DOHH2 (cell line): ENCODE measurements around the gene LPAR2.

Source experiments
- H3F3A ChIP-seq: fragments of 200-600 bp; sonication (generic), shearing (Covaris generic); 2 replicates; pipeline ENCODE4 v1.6.0; 2016; ENCODE audit warnings: antibody characterized with exemption, mild to moderate bottlenecking; ENCODE audit not compliant: control insufficient read depth, insufficient read depth
- H3K27ac ChIP-seq: fragments of 200-600 bp; sonication (generic); 2 replicates; pipeline ENCODE4 v1.5.1; 2014; ENCODE audit warnings: low read depth, mild to moderate bottlenecking, low read length, moderate library complexity
- H3K27me3 ChIP-seq: fragments of 200-600 bp; sonication (generic); 2 replicates; pipeline ENCODE4 v1.6.1; 2014; ENCODE audit warnings: mild to moderate bottlenecking, low read length, mixed read lengths; ENCODE audit not compliant: control insufficient read depth
- H3K36me3 ChIP-seq: fragments of 200-600 bp; sonication (generic); 2 replicates; pipeline ENCODE4 v1.6.1; 2014; ENCODE audit warnings: mild to moderate bottlenecking, low read length, moderate library complexity, mixed read lengths; ENCODE audit not compliant: control insufficient read depth
- H3K4me1 ChIP-seq: fragments of 200-600 bp; sonication (generic); 2 replicates; pipeline ENCODE4 v1.6.1; 2014; ENCODE audit warnings: mild to moderate bottlenecking, low read length, mixed read lengths; ENCODE audit not compliant: control insufficient read depth
- H3K4me2 ChIP-seq: fragments of 200-600 bp; sonication (generic); 2 replicates; pipeline ENCODE4 v1.6.0; 2014; ENCODE audit warnings: mild to moderate bottlenecking, low read length, moderate library complexity
- H3K4me3 ChIP-seq: fragments of 200-600 bp; sonication (generic); 2 replicates; pipeline ENCODE4 v1.5.1; 2014; ENCODE audit warnings: mild to moderate bottlenecking, low read length, mixed read lengths
- H3K79me2 ChIP-seq: fragments of 200-600 bp; sonication (generic); 2 replicates; pipeline ENCODE4 v1.6.1; 2014; ENCODE audit warnings: mild to moderate bottlenecking, low read length, mixed read lengths; ENCODE audit not compliant: control insufficient read depth
- H3K9me2 ChIP-seq: fragments of 200-600 bp; sonication (generic); replicated peaks from 2 replicates; pipeline ENCODE4 v1.6.1; 2014; ENCODE audit warnings: mild to moderate bottlenecking, low read length, mixed read lengths; ENCODE audit not compliant: control insufficient read depth
- H3K9me3 ChIP-seq: fragments of 200-600 bp; sonication (generic); 2 replicates; pipeline ENCODE4 v1.6.1; 2014; ENCODE audit warnings: antibody characterized with exemption, low read length, mixed read lengths; ENCODE audit not compliant: control insufficient read depth, insufficient read depth
- H4K20me1 ChIP-seq: fragments of 200-600 bp; sonication (generic); 2 replicates; pipeline ENCODE4 v1.6.0; 2014; ENCODE audit warnings: low read depth, mild to moderate bottlenecking, antibody characterized with exemption, low read length, moderate library complexity; ENCODE audit not compliant: control insufficient read depth, insufficient read depth
- EZH2phosphoT487 ChIP-seq: fragments of 200-600 bp; sonication (generic); IDR thresholded peaks from 2 replicates; pipeline ENCODE4 v1.6.1; 2017; ENCODE audit warnings: borderline replicate concordance, mild to moderate bottlenecking, antibody characterized with exemption, low read length, moderate library complexity, mixed read lengths
- TF ChIP-seq, protein P1 (sequence below): fragments of 200-600 bp; sonication (generic); IDR thresholded peaks from one replicate; pipeline ENCODE4 v1.5.1; 2014; ENCODE audit warnings: antibody characterized with exemption, mild to moderate bottlenecking, low read depth, low read length; ENCODE audit not compliant: poor library complexity, severe bottlenecking

Gene LPAR2

DNA sequence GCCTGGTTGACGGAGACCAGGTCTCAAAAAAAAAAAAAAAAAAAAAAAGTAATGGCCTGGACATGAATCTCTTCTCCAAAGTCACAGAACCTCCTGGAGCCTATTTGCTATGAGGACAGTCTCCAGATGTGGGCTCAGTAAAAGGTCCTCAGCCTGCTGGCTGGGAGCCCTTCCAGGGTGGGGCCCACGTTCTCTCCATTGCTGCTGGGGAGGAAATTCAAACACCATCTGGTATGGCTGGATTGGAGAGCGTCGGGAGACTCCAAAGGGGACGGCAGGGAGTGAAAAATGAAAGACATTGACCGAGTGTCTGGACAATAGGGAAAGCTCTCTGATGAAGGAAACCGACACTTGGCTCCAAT lies 8.2 kb downstream of the LPAR2 start:
- no peaks in the 10 kb centered on the region for H3K27me3 ChIP-seq
- H3K27ac ChIP-seq = no peak overlapping the region
- no peaks in the 10 kb centered on the region for H3K9me3 ChIP-seq
- H4K20me1 ChIP-seq = no peaks in the 10 kb centered on the region
- TF ChIP-seq, protein P1, sequence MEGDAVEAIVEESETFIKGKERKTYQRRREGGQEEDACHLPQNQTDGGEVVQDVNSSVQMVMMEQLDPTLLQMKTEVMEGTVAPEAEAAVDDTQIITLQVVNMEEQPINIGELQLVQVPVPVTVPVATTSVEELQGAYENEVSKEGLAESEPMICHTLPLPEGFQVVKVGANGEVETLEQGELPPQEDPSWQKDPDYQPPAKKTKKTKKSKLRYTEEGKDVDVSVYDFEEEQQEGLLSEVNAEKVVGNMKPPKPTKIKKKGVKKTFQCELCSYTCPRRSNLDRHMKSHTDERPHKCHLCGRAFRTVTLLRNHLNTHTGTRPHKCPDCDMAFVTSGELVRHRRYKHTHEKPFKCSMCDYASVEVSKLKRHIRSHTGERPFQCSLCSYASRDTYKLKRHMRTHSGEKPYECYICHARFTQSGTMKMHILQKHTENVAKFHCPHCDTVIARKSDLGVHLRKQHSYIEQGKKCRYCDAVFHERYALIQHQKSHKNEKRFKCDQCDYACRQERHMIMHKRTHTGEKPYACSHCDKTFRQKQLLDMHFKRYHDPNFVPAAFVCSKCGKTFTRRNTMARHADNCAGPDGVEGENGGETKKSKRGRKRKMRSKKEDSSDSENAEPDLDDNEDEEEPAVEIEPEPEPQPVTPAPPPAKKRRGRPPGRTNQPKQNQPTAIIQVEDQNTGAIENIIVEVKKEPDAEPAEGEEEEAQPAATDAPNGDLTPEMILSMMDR = no peak
- TF ChIP-seq EZH2phosphoT487 = no peak
- peaks cover 3% of the 10 kb centered on the region; the same call in 1 of the 2 replicates for H3K36me3 ChIP-seq
- no peak overlapping the region for H3K4me2 ChIP-seq
- H3F3A ChIP-seq = no peaks in the 10 kb centered on the region
- H3K4me3 ChIP-seq = no peak overlapping the region
- no peaks in the 10 kb centered on the region for H3K9me2 ChIP-seq
- peaks cover 27% of the 10 kb centered on the region for H3K4me1 ChIP-seq
- no peaks in the 10 kb centered on the region for H3K79me2 ChIP-seq

DNA sequence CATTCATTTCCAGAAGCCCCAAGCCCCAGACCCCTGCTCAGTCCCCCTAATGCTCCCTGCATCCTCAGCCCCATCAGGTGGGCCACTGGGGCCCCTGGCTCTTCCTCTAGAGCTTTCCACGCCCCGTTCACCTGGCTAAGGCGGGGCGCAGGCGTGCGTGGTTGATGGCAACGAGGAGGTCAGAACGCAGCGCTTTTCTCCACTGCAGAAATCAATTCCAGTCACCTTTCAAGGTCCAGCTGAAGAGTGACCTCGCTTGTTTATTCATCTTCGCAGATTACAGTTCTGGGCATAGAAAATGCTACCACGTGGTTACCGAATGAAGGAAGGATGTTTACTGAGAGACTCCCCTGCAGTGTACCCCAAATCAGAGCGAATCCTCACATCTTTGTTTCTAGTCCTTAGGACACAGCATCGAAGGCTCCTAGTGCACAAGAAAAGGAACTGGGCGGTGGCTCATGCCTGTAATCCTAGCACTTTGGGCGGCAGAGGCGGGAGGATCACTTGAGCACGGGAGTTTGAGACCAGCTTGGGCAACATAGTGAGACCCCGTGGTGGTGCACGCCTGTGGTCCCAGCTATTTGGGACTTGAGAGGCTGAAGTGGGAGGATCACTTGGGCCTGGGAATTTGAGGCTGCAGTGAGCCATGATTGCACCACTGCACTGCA lies 8.7 kb downstream of the LPAR2 start:
- Histone ChIP-seq H3K9me3 (no peaks in the 10 kb centered on the region), H3K27me3 (no peaks in the 10 kb centered on the region), H3F3A (no peaks in the 10 kb centered on the region), H4K20me1 (no peaks in the 10 kb centered on the region), H3K4me2 (peak overlapping the region; percentile 83), H3K9me2 (no peaks in the 10 kb centered on the region), H3K4me1 (peaks cover 24% of the 10 kb centered on the region), H3K27ac (no peak overlapping the region), H3K4me3 (peak overlapping the region; percentile 80), H3K79me2 (no peaks in the 10 kb centered on the region), H3K36me3 (peaks cover 3% of the 10 kb centered on the region; the same call in 1 of the 2 replicates)
- TF ChIP-seq EZH2phosphoT487 = no peak
- TF ChIP-seq, protein P1 = no peak

DNA sequence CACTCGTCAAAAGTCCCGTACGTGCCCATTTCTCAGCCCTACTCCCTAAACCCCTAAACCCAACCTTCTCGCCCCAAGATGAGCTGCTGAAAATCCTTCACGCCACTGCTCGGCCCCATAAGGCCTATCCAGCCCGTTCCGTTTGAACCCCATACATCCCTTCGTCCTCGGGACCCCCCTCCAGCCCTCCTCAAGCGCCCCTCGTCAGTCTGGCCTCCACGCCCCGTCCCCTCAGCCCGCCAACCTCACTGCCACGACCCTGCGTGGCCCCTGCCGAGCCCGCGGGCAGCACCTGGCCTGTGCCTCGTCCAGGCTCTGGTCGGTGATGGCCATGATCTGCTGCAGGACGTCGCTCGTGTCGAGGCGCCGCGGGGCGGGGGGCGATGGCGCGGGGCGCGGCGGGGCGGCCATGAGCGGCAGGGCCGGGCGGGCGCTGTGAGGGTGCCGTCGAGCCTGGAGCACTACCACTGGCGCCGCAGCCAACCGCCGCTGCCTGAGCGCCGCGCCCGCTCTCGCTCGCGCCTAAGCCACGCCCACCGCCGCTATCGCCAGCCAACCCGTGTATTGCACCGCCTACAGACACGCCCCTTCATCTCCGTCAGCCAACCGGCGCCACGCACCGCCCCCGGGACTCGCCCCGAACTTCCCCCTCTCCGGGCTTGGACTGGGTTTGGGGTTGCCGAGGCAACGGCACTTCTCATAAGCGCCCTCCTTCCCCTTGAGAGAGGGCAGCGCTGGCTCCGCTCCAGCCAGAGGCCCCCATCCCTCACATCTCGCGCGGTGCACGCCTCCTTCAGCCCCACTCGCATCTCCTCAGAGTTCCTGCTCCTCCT lies 9.6 kb downstream of the LPAR2 start, which contains the start of gene PBX4:
Gene PBX4 (minus strand): TSS at position 469 of the 833 bp plus-strand sequence. CDS start 58 bp downstream, at position 411.
- Histone ChIP-seq H3K4me1 (peaks cover 22% of the 10 kb centered on the region), H3K79me2 (no peaks in the 10 kb centered on the region), H3K9me3 (no peaks in the 10 kb centered on the region), H3K36me3 (no peaks in the 10 kb centered on the region), H3F3A (no peaks in the 10 kb centered on the region), H3K4me2 (peak within 1 kb of the TSS; percentile 83), H3K9me2 (no peaks in the 10 kb centered on the region), H3K27ac (no peak within 1 kb of the TSS), H3K27me3 (no peaks in the 10 kb centered on the region), H4K20me1 (no peaks in the 10 kb centered on the region), H3K4me3 (peak within 1 kb of the TSS; percentile 80)
- TF ChIP-seq, protein P1 = no peak
- no peak for TF ChIP-seq EZH2phosphoT487
